ENCODE data around the gene EIPR1.

Gene EIPR1

DNA sequence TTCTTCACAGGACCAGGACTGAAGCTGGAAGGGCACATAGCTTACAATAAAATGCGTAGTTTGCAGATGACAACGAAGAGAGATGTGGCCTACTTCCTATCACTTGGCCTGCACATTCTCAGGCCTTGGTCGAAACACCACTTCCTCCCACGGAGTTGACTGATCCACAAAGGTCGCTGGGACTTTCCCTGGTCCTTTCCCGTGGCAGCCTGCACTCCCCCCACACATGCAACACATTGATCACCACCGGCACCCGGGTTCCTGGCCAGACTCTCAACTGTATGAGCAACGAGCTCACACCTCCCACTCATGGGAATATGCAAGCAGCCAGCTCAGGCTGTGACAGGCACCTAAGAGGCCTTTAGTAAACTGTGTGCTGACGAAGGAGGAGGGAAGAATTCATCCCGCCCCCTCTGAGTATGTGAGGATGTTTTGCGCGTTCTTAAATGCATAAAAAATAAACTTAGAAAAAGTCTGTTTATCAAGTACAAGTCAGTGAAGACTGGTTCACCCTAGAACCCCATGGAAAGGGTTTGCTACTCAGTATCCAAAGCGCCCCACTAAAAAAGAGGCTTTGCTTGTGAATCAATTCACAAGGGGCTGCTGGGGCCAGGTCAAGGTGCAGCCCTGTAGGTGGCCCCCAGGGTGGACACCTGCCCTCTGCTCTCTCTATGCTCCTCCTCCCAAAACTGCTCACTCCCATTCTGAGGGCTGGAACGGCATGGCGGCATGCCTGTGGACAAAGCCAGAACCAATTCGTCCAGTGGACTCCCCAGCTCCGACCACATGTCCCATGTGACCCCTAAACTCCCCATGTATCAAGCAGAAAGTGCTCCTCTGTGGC lies 154.3 kb downstream of the EIPR1 start:
- TF ChIP-seq CTCF (IDR thresholded peaks at IDR 0.05; ENCODE audit: low read depth, low read length) = no peak
- no peak overlapping the region for H3K4me3 ChIP-seq (ENCODE audit: low read depth, low read length)

GRCh38 chr2:3222636-3223035 lies 155.0 kb downstream of the EIPR1 start:
- no peak for TF ChIP-seq CTCF (IDR thresholded peaks at IDR 0.05; ENCODE audit: low read depth, low read length)
- no peak overlapping the region for H3K4me3 ChIP-seq (ENCODE audit: low read depth, low read length)

DNA sequence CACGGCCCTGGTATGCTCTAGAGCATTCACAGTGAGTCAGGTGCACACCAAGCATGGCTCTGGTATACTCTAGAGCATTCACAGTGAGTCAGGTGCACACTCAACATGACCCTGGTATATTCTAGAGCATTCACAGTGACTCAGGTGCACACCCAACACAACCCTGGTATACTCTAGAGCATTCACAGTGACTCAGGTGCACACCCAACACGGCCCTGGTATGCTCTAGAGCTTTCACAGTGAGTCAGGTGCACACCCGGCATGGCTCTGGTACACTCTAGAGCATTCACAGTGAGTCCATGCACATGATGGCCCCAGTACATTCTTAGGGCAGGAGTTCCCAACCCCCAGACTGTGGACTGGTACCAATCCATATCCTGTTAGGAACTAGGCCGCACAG lies 158.1 kb downstream of the EIPR1 start:
- H3K4me3 ChIP-seq (ENCODE audit: low read depth, low read length) = no peak overlapping the region
- no peak for TF ChIP-seq CTCF (IDR thresholded peaks at IDR 0.05; ENCODE audit: low read depth, low read length)

DNA sequence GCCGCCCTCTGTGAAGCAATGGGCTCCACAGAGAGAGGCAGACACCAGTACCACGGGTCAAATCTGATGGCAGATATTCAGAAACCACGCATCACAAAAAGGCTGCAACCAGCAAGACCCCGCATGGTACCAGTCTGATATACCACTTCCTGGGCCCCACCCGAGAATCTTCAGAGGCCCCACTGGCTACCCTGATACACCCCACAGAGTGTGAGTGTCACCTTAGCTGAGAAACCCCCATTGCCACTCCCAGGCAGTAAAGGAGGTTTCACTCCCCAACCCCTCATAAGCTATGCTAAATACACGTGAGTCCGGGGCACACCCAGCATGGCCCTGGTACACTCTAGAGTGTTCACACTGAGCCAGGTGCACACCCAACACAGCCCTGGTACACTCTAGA lies 160.0 kb downstream of the EIPR1 start:
- TF ChIP-seq CTCF (IDR thresholded peaks at IDR 0.05; ENCODE audit: low read depth, low read length) = no peak
- no peak overlapping the region for H3K4me3 ChIP-seq (ENCODE audit: low read depth, low read length)

DNA sequence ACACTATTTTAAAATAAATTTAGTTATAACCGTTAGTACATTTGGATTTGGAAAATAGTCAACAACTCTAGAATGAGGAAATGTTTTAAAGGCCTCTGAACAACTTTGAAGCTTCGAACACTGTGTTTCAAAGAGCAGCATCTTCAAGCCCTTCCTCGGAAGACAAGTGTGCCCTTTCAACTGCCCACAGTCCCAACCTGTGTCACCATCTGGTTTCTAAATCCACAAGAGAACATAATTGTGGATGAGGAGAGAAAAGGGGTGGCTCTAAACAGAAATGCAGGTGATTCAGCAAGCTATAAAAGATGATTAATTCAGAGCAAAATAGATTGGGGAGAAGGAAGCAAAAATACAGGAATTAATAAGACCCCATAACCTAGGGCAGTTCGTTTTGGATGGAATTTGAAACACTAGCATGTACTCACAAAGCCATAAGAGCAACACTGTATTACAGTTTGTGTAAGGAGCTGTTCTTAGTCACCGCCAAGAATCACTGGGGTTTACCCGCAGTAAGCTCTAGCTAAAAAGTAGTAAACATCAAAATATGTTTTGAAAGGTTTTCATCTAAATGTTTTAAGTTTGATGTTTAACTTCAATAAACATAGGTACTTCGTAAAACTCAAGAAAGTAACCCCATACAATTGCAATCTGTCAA lies 160.7 kb downstream of the EIPR1 start:
- no peak for TF ChIP-seq CTCF (IDR thresholded peaks at IDR 0.05; ENCODE audit: low read depth, low read length)
- H3K4me3 ChIP-seq (ENCODE audit: low read depth, low read length) = no peak overlapping the region

DNA sequence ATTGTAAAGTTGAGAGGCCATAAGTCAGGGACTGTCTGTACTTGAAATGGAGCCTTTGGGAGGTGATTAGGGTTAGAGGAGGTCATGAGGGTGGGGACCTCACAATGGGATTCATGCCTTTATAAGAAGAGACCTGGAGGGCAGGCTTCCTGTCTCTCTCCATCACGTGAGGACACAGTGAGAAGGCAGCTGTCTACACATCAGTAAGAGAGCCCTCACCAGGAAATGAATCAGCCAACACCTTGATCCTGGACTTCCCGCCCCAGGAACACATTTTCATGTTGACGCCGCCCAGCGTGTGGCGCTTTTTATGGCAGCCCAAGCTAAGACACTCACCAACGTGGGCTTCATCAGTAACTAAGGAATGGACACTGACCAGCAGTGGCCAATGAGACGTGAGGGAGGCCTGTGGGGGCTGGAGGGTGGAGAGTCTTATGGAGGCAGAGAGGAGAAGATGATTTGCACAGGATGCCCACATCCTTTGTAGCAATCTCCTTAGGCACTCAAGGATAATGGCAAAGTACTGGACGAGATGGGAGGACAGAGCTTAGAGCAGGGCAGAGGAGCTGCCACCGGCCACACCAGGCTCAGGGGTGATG lies 162.7 kb downstream of the EIPR1 start:
- no peak for TF ChIP-seq CTCF (IDR thresholded peaks at IDR 0.05; ENCODE audit: low read depth, low read length)
- H3K4me3 ChIP-seq (ENCODE audit: low read depth, low read length) = no peak overlapping the region

GRCh38 chr2:3214065-3214464 lies 163.6 kb downstream of the EIPR1 start:
- TF ChIP-seq CTCF (IDR thresholded peaks at IDR 0.05; ENCODE audit: low read depth, low read length) = no peak

More at GRCh38 chr2:3214065-3214464, 163.6 kb downstream of the EIPR1 start:
- no peak overlapping the region for H3K4me3 ChIP-seq (ENCODE audit: low read depth, low read length)
